Progenitor cell of endocrine pancreas (in vitro differentiated cells): ENCODE data around the gene DOCK4. TPM values are rescaled to one million over a fixed set of nuclear protein-coding genes. Genes with fewer than 3 reads are reported as not detected.

Experiments used
- DNase-seq: peaks from one replicate; pipeline ENCODE4 v3.0.0; 2021; ENCODE audit warnings: low spot score; ENCODE audit not compliant: unreplicated experiment
- H3K27ac Mint-ChIP-seq: 2 replicates; pipeline ENCODE4 v1.8.0; 2021; ENCODE audit warnings: mild to moderate bottlenecking, moderate library complexity, mixed read lengths
- H3K27me3 Mint-ChIP-seq: 2 replicates; pipeline ENCODE4 v1.8.0; 2021; ENCODE audit warnings: mixed read lengths
- H3K36me3 Mint-ChIP-seq: 2 replicates; pipeline ENCODE4 v1.8.0; 2022; ENCODE audit warnings: mixed read lengths; ENCODE audit not compliant: insufficient read depth
- H3K4me1 Mint-ChIP-seq: 2 replicates; pipeline ENCODE4 v1.8.0; 2021; ENCODE audit warnings: low read depth, mixed read lengths
- H3K4me3 Mint-ChIP-seq: 2 replicates; pipeline ENCODE4 v1.8.0; 2021; ENCODE audit warnings: low read depth, mild to moderate bottlenecking, moderate library complexity, mixed read lengths
- H3K9me3 Mint-ChIP-seq: 2 replicates; pipeline ENCODE4 v1.8.0; 2021; ENCODE audit warnings: low read depth, mixed read lengths
- CTCF ChIP-seq: fragments of 200-600 bp; sonication (generic); IDR thresholded peaks from one replicate; pipeline ENCODE4 v1.5.0; 2021; ENCODE audit warnings: antibody characterized with exemption, mild to moderate bottlenecking; ENCODE audit not compliant: unreplicated experiment
- total RNA-seq: library from RNA; stranded (reverse); gene quantifications from 2 replicates; pipeline ENCODE4 v1.2.1, GENCODE V29; 2021

DOCK4 gene
- total RNA-seq, 1 donor from 2014 or later = 28.8 TPM

- Mint-ChIP-seq H3K36me3 (peaks cover 1% of the 10 kb centered on the region), H3K27me3 (no peaks in the 10 kb centered on the region), H3K4me1 (no peaks in the 10 kb centered on the region), H3K9me3 (no peaks in the 10 kb centered on the region), H3K4me3 (no peak overlapping the region), H3K27ac (no peak overlapping the region)
- no peak for TF ChIP-seq CTCF
- DNase-seq = no peak
Observed at GRCh38 chr7:112005205-112005775, 200.9 kb downstream of the DOCK4 start.

GRCh38 chr7:112001091-112001826 is 204.9 kb downstream of the DOCK4 start:
- Mint-ChIP-seq H3K4me1 (no peaks in the 10 kb centered on the region), H3K27me3 (no peaks in the 10 kb centered on the region), H3K36me3 (peaks cover 1% of the 10 kb centered on the region), H3K27ac (no peak overlapping the region), H3K9me3 (no peaks in the 10 kb centered on the region), H3K4me3 (no peak overlapping the region)
- no peak for DNase-seq
- no peak for TF ChIP-seq CTCF

GRCh38 chr7:111998326-111998725 is 207.9 kb downstream of the DOCK4 start:
- Mint-ChIP-seq H3K27ac (no peak overlapping the region), H3K9me3 (no peaks in the 10 kb centered on the region), H3K4me3 (no peak overlapping the region), H3K27me3 (no peaks in the 10 kb centered on the region), H3K4me1 (no peaks in the 10 kb centered on the region), H3K36me3 (peaks cover 1% of the 10 kb centered on the region)
- DNase-seq = no peak
- TF ChIP-seq CTCF = no peak

- TF ChIP-seq CTCF = no peak
- DNase-seq = no peak
- no peaks in the 10 kb centered on the region for H3K4me1 Mint-ChIP-seq
- H3K36me3 Mint-ChIP-seq = peaks cover 1% of the 10 kb centered on the region
- H3K9me3 Mint-ChIP-seq = no peaks in the 10 kb centered on the region
- no peak overlapping the region for H3K27ac Mint-ChIP-seq
- H3K4me3 Mint-ChIP-seq = no peak overlapping the region
- H3K27me3 Mint-ChIP-seq = no peaks in the 10 kb centered on the region
Observed at GRCh38 chr7:111997546-111997945, 208.7 kb downstream of the DOCK4 start.

GRCh38 chr7:111992601-111993000 is 213.6 kb downstream of the DOCK4 start:
- DNase-seq = no peak
- Mint-ChIP-seq H3K27ac (no peak overlapping the region), H3K36me3 (peaks cover 2% of the 10 kb centered on the region), H3K27me3 (no peaks in the 10 kb centered on the region), H3K4me1 (no peaks in the 10 kb centered on the region), H3K4me3 (no peak overlapping the region), H3K9me3 (no peaks in the 10 kb centered on the region)
- no peak for TF ChIP-seq CTCF
